Measurements from ENCODE around the gene LEMD2.

- no peak for TF ChIP-seq CTCF (IDR thresholded peaks at IDR 0.05)
- no peak for TF ChIP-seq POLR2AphosphoS5 (IDR thresholded peaks at IDR 0.05)
Measured at GRCh38 chr6:33801611-33802010, 12.7 kb upstream of the LEMD2 start.
